Measurements from ENCODE around the gene TECTB. TPM values are rescaled to one million over a fixed set of nuclear protein-coding genes. Genes with fewer than 3 reads are reported as not detected.
A peak's percentile ranks its signal among the peaks of the same experiment; 100 is the strongest.

TECTB gene
- total RNA-seq, 1 experiment from 2014 or later, result 0.07 TPM

- Histone ChIP-seq H3K4me3 (replicated peaks in 1 of 2; ENCODE audit: low read depth in 1 of 2, low read length in 2 of 2) (no peak overlapping the region), H3K9me2 (ENCODE audit: insufficient read depth) (no peaks in the 10 kb centered on the region), H3K4me1 (ENCODE audit: control insufficient read depth in 1 of 2, insufficient read depth in 2 of 2, low read length in 2 of 2) (peaks cover 0 to 6% of the 10 kb centered on the region in 2 experiments; a peak in 2 of 4 replicates), H3K36me3 (ENCODE audit: control insufficient read depth in 1 of 2, insufficient read depth in 2 of 2, low read length in 2 of 2) (no peaks in the 10 kb centered on the region), H3K4me2 (ENCODE audit: low read length) (peak overlapping the region; percentile 4; the same call in 1 of the 2 replicates), H3K27ac (ENCODE audit: low read depth, low read length) (no peak overlapping the region), H3K9ac (ENCODE audit: low read length) (no peak overlapping the region), H4K20me1 (ENCODE audit: insufficient read depth) (no peaks in the 10 kb centered on the region), H3K27me3 (ENCODE audit: insufficient read depth, low read length) (no peaks in the 10 kb centered on the region), H2AFZ (ENCODE audit: low read depth, low read length, poor library complexity, severe bottlenecking) (peak overlapping the region; percentile 67), H3K9me3 (ENCODE audit: control insufficient read depth in 1 of 2, insufficient read depth in 1 of 2, low read depth in 1 of 2, low read length in 2 of 2) (no peaks in the 10 kb centered on the region), H3K79me2 (ENCODE audit: insufficient read depth, low read length) (no peaks in the 10 kb centered on the region)
- no peak for DNase-seq (ENCODE audit: low read depth, low spot score)
- POLR2A ChIA-PET, result no interaction called here
- intact Hi-C loops (cut with micrococcal nuclease), result loop anchor here (1.0 to 5.0 kb wide), 2 partner anchors 126 to 168 kb away; partner anchors contain the start of gene GPAM
- no peak for TF ChIP-seq MAX (IDR thresholded peaks at IDR 0.05)
- RAD21 ChIA-PET (ENCODE audit: low non-redundant PET in 1 of 2, low total read pairs in 2 of 2, uncharacterized antibody in 2 of 2, unreplicated experiment in 2 of 2), result interaction anchor here in 1 of 2 experiments (1.3 kb wide), 1 partner anchor 127 kb away, joined by 3 read pairs; no protein-coding TSS in a partner anchor
- CTCF ChIA-PET, result interaction anchor here (0.7 to 2.7 kb wide), 12 partner anchors 9 to 191 kb away, joined by 3 to 26 read pairs (median 6); no protein-coding TSS in a partner anchor
- no TSS peak for BruUV-seq (replicated peaks)
- ATAC-seq, result peak; percentile 73
Observed at GRCh38 chr10:112308125-112308502, 24.9 kb downstream of the TECTB start.

GRCh38 chr10:112311481-112311880 lies 28.3 kb downstream of the TECTB start:
- ChIA-PET RAD21 (ENCODE audit: low non-redundant PET in 1 of 2, low total read pairs in 2 of 2, uncharacterized antibody in 2 of 2, unreplicated experiment in 2 of 2) (no interaction called here), POLR2A (no interaction called here), CTCF (interaction anchor here (1.9 kb wide), 1 partner anchor 171 kb away, joined by 4 read pairs; no protein-coding TSS in a partner anchor)
- Histone ChIP-seq H3K9me3 (ENCODE audit: control insufficient read depth in 1 of 2, insufficient read depth in 1 of 2, low read depth in 1 of 2, low read length in 2 of 2) (no peaks in the 10 kb centered on the region), H2AFZ (ENCODE audit: low read depth, low read length, poor library complexity, severe bottlenecking) (no peak overlapping the region), H4K20me1 (ENCODE audit: insufficient read depth) (no peaks in the 10 kb centered on the region), H3K9me2 (ENCODE audit: insufficient read depth) (no peaks in the 10 kb centered on the region), H3K4me1 (ENCODE audit: control insufficient read depth in 1 of 2, insufficient read depth in 2 of 2, low read length in 2 of 2) (peaks cover 0 to 14% of the 10 kb centered on the region in 2 experiments; a peak in 2 of 4 replicates), H3K27ac (ENCODE audit: low read depth, low read length) (no peak overlapping the region), H3K27me3 (ENCODE audit: insufficient read depth, low read length) (no peaks in the 10 kb centered on the region), H3K79me2 (ENCODE audit: insufficient read depth, low read length) (no peaks in the 10 kb centered on the region), H3K36me3 (ENCODE audit: control insufficient read depth in 1 of 2, insufficient read depth in 2 of 2, low read length in 2 of 2) (no peaks in the 10 kb centered on the region), H3K4me2 (ENCODE audit: low read length) (no peak overlapping the region), H3K9ac (ENCODE audit: low read length) (no peak overlapping the region), H3K4me3 (replicated peaks in 1 of 2; ENCODE audit: low read depth in 1 of 2, low read length in 2 of 2) (no peak overlapping the region)
- intact Hi-C loops (cut with micrococcal nuclease), result loop anchor here (10.0 kb wide), 1 partner anchor 1567 kb away; no protein-coding TSS in a partner anchor
- TF ChIP-seq EGR1 (IDR thresholded peaks at IDR 0.05; ENCODE audit: low read depth) (no peak), ZNF274 (IDR thresholded peaks at IDR 0.05; ENCODE audit: low read depth, low read length) (no peak), ELF1 (IDR thresholded peaks at IDR 0.05; ENCODE audit: borderline replicate concordance, low read depth) (no peak), ZFX (IDR thresholded peaks at IDR 0.05) (no peak), CBX3 (IDR thresholded peaks at IDR 0.05; ENCODE audit: low read depth) (no peak), POLR2A (IDR thresholded peaks at IDR 0.05; ENCODE audit: borderline replicate concordance, extremely low read depth, insufficient read depth, insufficient read length) (no peak), SIN3A (IDR thresholded peaks at IDR 0.05; ENCODE audit: low read depth) (no peak), CEBPB (IDR thresholded peaks at IDR 0.05; ENCODE audit: low read depth) (no peak)
- TF ChIP-seq, protein P1, sequence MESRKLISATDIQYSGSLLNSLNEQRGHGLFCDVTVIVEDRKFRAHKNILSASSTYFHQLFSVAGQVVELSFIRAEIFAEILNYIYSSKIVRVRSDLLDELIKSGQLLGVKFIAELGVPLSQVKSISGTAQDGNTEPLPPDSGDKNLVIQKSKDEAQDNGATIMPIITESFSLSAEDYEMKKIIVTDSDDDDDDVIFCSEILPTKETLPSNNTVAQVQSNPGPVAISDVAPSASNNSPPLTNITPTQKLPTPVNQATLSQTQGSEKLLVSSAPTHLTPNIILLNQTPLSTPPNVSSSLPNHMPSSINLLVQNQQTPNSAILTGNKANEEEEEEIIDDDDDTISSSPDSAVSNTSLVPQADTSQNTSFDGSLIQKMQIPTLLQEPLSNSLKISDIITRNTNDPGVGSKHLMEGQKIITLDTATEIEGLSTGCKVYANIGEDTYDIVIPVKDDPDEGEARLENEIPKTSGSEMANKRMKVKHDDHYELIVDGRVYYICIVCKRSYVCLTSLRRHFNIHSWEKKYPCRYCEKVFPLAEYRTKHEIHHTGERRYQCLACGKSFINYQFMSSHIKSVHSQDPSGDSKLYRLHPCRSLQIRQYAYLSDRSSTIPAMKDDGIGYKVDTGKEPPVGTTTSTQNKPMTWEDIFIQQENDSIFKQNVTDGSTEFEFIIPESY (IDR thresholded peaks at IDR 0.05; ENCODE audit: extremely low read depth, insufficient replicate concordance, low read length), result no peak
- ATAC-seq, result no peak
- DNase-seq (ENCODE audit: low read depth, low spot score), result no peak
- BruUV-seq (replicated peaks), result no TSS peak

Measured in HCT116 (cell line).